Amygdala (tissue), 56 donors: Measurements from ENCODE around the gene CC2D1B.

Experiments
- DNase-seq, 56 donors: peaks; one replicate each; lab custom pipeline; 2025; lab: John Stamatoyannopoulos, UW

Gene CC2D1B

DNA sequence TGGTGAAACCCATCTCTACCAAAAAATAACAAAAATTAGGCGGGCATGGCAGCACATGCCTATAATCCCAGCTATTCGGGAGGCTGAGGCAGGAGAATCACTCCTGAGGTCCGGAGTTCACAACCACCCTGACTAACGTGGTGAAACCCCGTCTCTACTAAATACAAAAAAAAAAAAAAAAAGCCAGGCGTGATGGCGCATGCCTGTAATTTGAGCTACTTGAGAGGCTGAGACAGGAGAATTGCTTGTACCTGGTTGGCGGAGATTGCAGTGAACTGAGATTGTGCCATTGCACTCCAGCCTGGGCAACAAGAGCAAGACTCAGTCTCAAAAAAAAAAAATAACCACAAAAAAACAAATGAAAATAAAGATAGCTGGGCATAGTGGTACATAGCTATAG is 42.3 kb downstream of the CC2D1B start:
- DNase-seq: no peak

DNA sequence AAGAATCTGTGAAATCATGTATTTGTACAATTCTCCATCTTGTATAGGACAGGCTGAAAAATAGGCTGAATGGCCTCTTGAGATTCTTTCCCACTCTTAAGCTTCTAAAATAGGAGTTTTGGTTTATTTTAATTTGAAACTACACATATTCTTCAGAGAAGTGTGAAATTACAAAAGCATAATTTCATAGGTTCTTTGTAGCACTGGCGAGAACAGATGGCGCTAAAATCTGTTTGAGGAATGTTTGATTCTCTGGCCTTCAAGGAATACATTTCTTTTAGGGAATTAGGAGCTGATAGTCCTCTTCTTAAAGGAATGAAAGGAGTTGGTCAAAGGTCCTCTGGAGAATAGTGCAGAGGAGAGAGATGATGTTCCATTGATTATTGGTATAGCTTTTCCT is 44.9 kb downstream of the CC2D1B start:
- peak in 1 of 56 donors; percentile 8 for DNase-seq

DNA sequence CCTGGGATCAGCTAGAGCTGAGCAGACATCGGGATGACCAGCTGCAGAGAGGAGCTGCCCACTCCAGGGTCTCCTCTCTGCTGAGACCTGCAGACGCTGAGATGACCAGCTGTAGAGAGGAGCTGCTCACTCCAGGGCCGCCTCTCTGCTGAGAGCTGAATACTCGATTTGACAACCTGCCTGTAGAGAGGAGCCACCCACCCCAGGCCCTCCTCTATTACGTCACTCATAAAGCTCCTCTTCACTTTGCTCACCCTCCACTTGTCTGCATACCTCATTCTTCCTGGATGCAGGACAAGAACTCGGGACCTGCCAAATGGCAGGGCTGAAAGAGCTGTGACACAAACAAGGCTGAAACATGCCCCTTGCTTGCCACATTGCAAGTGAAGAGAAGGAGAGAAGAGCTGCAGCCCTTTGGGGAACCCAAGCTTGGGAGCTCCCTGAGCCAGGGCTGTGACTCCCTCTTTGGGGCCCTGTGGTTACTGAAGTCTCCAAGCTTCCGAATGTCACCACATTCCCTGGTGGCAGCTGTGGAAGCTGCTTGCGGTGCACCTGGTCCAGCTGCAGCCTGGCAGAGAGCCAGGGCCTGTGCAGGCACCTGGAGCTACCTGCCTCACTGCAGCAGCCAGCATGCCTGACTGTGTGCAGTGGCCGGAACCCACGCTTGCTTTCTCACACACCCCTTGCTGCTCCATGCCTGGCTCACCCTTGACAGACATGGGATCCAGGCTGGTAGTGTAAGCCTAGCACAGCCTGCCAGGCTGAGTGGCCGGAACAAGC is 59.6 kb downstream of the CC2D1B start:
- no peak for DNase-seq

DNA sequence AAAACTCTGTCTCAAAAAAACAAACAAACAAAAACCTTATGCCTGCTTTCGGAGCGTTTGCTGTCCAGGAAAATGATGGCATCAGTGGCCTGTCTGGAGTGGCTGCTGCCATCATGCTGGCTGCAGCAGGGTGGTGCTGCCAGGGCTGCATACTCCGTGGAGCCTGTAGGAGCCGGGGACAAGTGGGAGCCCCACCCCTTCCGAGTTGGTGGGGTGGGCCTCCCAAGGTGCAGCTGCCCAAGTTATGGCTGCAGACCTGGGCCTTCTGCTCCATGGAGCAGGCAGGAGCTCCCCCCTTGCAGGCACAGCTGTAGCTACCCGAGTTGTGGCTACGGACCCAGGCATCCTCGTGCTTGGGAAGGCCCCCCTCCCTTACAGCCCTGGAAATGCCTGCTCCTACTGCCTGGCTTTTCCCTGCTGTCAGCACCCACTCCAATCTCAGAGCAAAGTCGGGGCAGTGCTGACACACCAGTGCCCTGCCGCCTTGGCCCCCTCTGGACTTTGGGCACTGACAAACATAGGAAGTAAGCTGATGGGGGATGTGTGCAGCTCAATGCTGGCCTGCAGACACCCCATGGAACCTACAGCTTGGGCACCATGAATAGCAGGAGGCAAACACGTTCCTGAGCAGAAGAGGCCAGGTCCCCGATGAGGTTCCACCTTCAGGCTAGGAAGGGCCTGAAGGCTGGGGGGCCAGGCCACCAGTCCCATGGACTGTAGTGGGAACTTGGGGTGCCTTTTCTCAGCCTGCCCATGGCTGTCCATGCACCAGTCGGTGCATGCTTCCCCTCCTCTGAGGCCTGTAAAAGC is 60.4 kb downstream of the CC2D1B start:
- DNase-seq: no peak
